ENCODE measurements around the gene AGPAT2. TPM values are rescaled to one million over a fixed set of nuclear protein-coding genes. Genes with fewer than 3 reads are reported as not detected.
"Not testable (repeated sequence)": the region's sequence is repeated elsewhere in the genome, so short reads cannot be mapped to it uniquely, and the experiment has no call there.

AGPAT2 gene
- total and polyA plus RNA-seq, 2 donors from 2014 or later: 73.4 to 83.6 TPM

DNA sequence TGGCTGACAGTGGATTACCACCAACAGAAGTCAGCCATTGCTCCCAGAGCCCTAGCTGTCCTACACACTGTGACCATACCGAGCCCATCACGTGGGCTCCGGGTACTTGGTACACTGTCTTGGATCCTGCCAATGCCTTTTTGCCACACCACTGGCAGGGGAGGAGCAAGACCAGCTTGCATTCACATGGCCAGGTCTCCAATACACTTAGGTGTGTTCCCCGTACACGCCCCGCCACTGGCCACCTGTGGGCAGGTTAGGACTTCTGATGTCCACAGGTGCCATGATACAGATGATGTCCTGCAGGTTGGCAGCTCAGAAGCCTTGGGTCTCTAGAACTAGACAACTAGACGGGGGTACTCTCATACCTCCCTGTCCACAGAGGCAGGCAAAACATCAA is 19.8 kb upstream of the AGPAT2 start:
- Histone ChIP-seq H3K4me1 (ENCODE audit: control insufficient read depth in 2 of 3, insufficient read depth in 2 of 3, low read depth in 1 of 3, low read length in 3 of 3) (peaks cover 0 to 4% (median 0%) of the 10 kb centered on the region in 3 donors), H3K9ac (ENCODE audit: low read length in 3 of 3) (no peak overlapping the region), H3K4me3 (ENCODE audit: low read length in 3 of 3) (no peak overlapping the region), H3K36me3 (ENCODE audit: control insufficient read depth in 2 of 3, insufficient read depth in 3 of 3, low read length in 3 of 3) (no peaks in the 10 kb centered on the region), H3K27ac (ENCODE audit: low read depth in 2 of 2, low read length in 2 of 2) (no peak overlapping the region), H3K9me3 (ENCODE audit: control insufficient read depth in 2 of 3, insufficient read depth in 1 of 3, low read length in 3 of 3) (no peaks in the 10 kb centered on the region), H3K27me3 (ENCODE audit: control insufficient read depth, insufficient read depth, low read length) (no peaks in the 10 kb centered on the region)
- intact Hi-C loops (cut with DNase I): no loop called here
- FAIRE-seq (no peak), DNase-seq (no peak)
- TF ChIP-seq CTCF (IDR thresholded peaks at IDR 0.05; ENCODE audit: borderline replicate concordance, extremely low read depth, insufficient read depth): no peak

DNA sequence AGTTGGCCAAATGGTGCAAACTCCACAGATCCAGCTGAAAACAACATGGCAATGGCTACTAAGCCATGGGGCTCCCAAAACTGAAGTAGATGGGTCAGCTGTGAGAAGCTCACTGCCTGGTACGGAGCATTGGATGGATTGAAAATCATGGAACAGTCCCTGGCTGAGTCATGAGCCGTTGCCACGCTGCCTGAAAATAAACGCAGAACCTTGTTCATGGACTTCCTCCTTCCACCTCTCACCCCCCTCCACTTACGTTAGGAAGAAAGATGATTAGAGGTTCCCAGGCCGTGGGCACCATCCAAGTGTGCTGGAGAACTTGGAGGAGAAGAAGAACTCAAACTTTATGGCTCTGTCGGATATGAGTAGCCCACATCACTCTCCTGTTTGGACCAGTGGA is 18.3 kb upstream of the AGPAT2 start:
- FAIRE-seq (no peak), DNase-seq (no peak)
- peaks cover 2% of the 10 kb centered on the region for H3K27me3 ChIP-seq (ENCODE audit: control insufficient read depth, insufficient read depth, low read length)
- no peak overlapping the region for H3K4me3 ChIP-seq (ENCODE audit: low read length in 3 of 3)
- H3K9ac ChIP-seq (ENCODE audit: low read length in 3 of 3): no peak overlapping the region
- no peak for TF ChIP-seq CTCF (IDR thresholded peaks at IDR 0.05; ENCODE audit: borderline replicate concordance, extremely low read depth, insufficient read depth)
- H3K36me3 ChIP-seq (ENCODE audit: control insufficient read depth in 2 of 3, insufficient read depth in 3 of 3, low read length in 3 of 3): no peaks in the 10 kb centered on the region
- no peaks in the 10 kb centered on the region for H3K9me3 ChIP-seq (ENCODE audit: control insufficient read depth in 2 of 3, insufficient read depth in 1 of 3, low read length in 3 of 3)
- intact Hi-C loops (cut with DNase I): no loop called here
- H3K27ac ChIP-seq (ENCODE audit: low read depth in 2 of 2, low read length in 2 of 2): no peak overlapping the region
- H3K4me1 ChIP-seq (ENCODE audit: control insufficient read depth in 2 of 3, insufficient read depth in 2 of 3, low read depth in 1 of 3, low read length in 3 of 3): no peaks in the 10 kb centered on the region

DNA sequence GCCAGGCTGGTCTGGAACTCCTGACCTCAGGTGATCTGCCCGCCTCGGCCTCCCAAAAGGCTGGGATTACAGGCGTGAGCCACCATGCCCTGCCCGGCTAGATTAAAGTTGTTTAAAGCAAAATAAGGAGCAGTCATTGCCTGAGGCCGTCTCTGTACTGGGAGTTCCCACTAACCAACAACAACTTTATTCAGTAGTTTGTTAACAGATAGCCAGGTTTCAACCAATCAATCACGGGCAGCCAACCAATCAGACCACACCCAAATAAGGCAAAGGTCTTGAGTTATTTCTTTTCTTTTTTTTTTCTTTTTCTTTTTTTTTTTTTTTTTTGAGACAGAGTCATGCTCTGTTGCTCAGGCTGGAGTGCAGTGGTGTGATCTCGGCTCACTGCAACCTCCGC is 17.5 kb upstream of the AGPAT2 start:
- H3K27ac ChIP-seq (ENCODE audit: low read depth in 2 of 2, low read length in 2 of 2); DNase-seq; H3K9me3 ChIP-seq (ENCODE audit: control insufficient read depth in 2 of 3, insufficient read depth in 1 of 3, low read length in 3 of 3); H3K36me3 ChIP-seq (ENCODE audit: control insufficient read depth in 2 of 3, insufficient read depth in 3 of 3, low read length in 3 of 3); H3K4me3 ChIP-seq (ENCODE audit: low read length in 3 of 3); FAIRE-seq; H3K9ac ChIP-seq (ENCODE audit: low read length in 3 of 3); H3K27me3 ChIP-seq (ENCODE audit: control insufficient read depth, insufficient read depth, low read length); intact Hi-C loops (cut with DNase I); H3K4me1 ChIP-seq (ENCODE audit: control insufficient read depth in 2 of 3, insufficient read depth in 2 of 3, low read depth in 1 of 3, low read length in 3 of 3): not testable (repeated sequence)

DNA sequence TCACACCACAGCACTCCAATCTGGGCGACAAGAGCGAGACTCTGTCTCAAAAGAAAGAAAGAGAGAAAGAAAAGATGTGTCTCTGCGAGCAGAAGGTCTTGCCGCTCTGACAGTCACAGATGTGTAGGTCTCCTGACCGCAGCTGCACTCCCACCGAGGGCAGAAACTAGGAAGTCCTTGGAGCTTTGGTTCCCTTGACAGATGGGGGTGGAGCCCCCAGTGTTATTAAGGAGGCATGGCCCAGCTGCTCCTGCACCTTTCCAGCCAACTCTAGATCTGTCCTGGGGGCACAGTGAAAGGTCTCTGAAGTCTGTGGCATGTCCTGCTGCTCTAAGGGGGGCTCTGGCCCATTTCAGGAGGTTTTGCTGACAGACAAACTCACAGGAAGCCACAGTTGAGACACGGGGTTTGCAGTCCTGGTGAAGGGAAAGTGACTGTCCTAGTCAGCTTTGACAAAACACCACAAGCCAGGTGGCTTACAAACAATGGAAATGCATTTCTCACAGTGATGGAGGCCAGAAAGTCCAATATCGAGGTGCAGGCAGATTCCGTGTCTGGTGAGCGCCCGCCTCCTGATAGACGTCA is 16.1 kb upstream of the AGPAT2 start:
- Histone ChIP-seq H3K4me3 (ENCODE audit: low read length in 3 of 3) (no peak overlapping the region), H3K4me1 (ENCODE audit: control insufficient read depth in 2 of 3, insufficient read depth in 2 of 3, low read depth in 1 of 3, low read length in 3 of 3) (peaks cover 0 to 5% (median 0%) of the 10 kb centered on the region in 3 donors)
- intact Hi-C loops (cut with DNase I): no loop called here

More for the DNA sequence above, 16.1 kb upstream of the AGPAT2 start:
- Histone ChIP-seq H3K27me3 (ENCODE audit: control insufficient read depth, insufficient read depth, low read length) (peaks cover 2% of the 10 kb centered on the region), H3K9ac (ENCODE audit: low read length in 3 of 3) (no peak overlapping the region), H3K9me3 (ENCODE audit: control insufficient read depth in 2 of 3, insufficient read depth in 1 of 3, low read length in 3 of 3) (no peaks in the 10 kb centered on the region), H3K36me3 (ENCODE audit: control insufficient read depth in 2 of 3, insufficient read depth in 3 of 3, low read length in 3 of 3) (no peaks in the 10 kb centered on the region), H3K27ac (ENCODE audit: low read depth in 2 of 2, low read length in 2 of 2) (no peak overlapping the region)
- DNase-seq (no peak), FAIRE-seq (no peak)
- no peak for TF ChIP-seq CTCF (IDR thresholded peaks at IDR 0.05; ENCODE audit: borderline replicate concordance, extremely low read depth, insufficient read depth)

Measured in kidney (tissue), 14 donors.